ENCODE measurements around the gene LIM2. TPM values are rescaled to one million over a fixed set of nuclear protein-coding genes. Genes with fewer than 3 reads are reported as not detected.

Gene LIM2
- not detected for total RNA-seq

GRCh38 chr19:51387924-51388389 lies at the start of gene LIM2:
Gene LIM2 (minus strand): TSS chr19:51387974. CDS start chr19:51387443, 531 bp downstream.

GRCh38 chr19:51417107-51417809 lies 29.5 kb upstream of the LIM2 start, which contains the start of gene SIGLEC10:
Gene SIGLEC10 (minus strand): TSS chr19:51417642. CDS start chr19:51417581, 61 bp downstream.

GRCh38 chr19:51372649-51373504 lies 14.9 kb downstream of the LIM2 start, which contains the start of gene NKG7:
Gene NKG7 (minus strand): TSS chr19:51372654. CDS start chr19:51372535, 119 bp downstream.

GRCh38 chr19:51368366-51369282 lies 19.1 kb downstream of the LIM2 start, which contains the start of gene CLDND2:
Gene CLDND2 (minus strand): TSS chr19:51369003. CDS start chr19:51368577, 426 bp downstream.

GRCh38 chr19:51365965-51366388 lies 21.8 kb downstream of the LIM2 start, which contains the start of gene ETFB:
Gene ETFB (minus strand): TSS chr19:51366388. CDS start chr19:51366326, 62 bp downstream.

GRCh38 chr19:51341976-51342580 lies 45.7 kb downstream of the LIM2 start, which contains the start of gene VSIG10L:
Gene VSIG10L (minus strand): TSS chr19:51342139. CDS start chr19:51342124, 15 bp downstream.

Other genes with a start within 250 kb of the LIM2 start
- not detected for gene SIGLEC7, start 245.7 kb downstream of the LIM2 start, total RNA-seq
- gene CD33, start 162.9 kb downstream of the LIM2 start, total RNA-seq, result 0.63 TPM
- gene SIGLECL1, start 136.9 kb downstream of the LIM2 start, total RNA-seq, result not detected
- gene IGLON5, start 76.3 kb downstream of the LIM2 start, total RNA-seq, result 7.8 TPM
- gene VSIG10L, start 45.8 kb downstream of the LIM2 start, total RNA-seq, result 0.63 TPM
- 36.0 TPM for gene ETFB, start 21.6 kb downstream of the LIM2 start, total RNA-seq
- gene CLDND2, start 19.0 kb downstream of the LIM2 start, total RNA-seq, result not detected
- 0.63 TPM for gene NKG7, start 15.3 kb downstream of the LIM2 start, total RNA-seq
- not detected for gene C19orf84, start 2.6 kb upstream of the LIM2 start, total RNA-seq
- 1.9 TPM for gene SIGLEC10, start 29.7 kb upstream of the LIM2 start, total RNA-seq
- gene SIGLEC8, start 70.5 kb upstream of the LIM2 start, total RNA-seq, result 0.63 TPM
- not detected for gene CEACAM18, start 90.6 kb upstream of the LIM2 start, total RNA-seq
- gene SIGLEC12, start 113.8 kb upstream of the LIM2 start, total RNA-seq, result not detected
- not detected for gene SIGLEC6, start 143.7 kb upstream of the LIM2 start, total RNA-seq
- gene ZNF175, start 183.3 kb upstream of the LIM2 start, total RNA-seq, result 11.6 TPM
- gene SIGLEC5, start 242.4 kb upstream of the LIM2 start, total RNA-seq, result not detected

Data from parietal lobe (tissue), 1 donor.